ENCODE results near the gene OR6P1.

DNA sequence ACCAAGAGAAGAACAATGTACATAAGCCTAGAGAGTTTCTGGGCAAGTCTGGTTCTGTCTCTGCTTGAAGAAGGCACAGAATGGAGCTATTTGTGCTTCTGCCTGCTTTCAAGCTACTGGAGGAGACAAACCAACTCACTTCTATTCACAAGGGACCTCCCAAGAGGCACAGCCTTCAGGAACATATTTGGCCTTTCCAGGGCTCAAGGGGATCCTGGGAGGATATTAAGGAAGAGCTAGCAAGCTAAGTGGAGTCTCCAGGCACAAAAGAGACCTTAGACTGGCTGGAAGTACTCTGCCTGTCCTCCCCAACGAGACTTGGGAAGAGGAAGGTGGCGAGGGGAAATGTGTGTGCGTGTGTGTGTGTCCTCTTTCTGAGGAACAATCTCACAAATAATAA lies 16.0 kb downstream of the OR6P1 start, which contains the start of gene OR6Y1:
- TF ChIP-seq EZH2phosphoT487 (IDR thresholded peaks at IDR 0.05; ENCODE audit: insufficient read depth, low read depth): no peak
- TF ChIP-seq EZH2 (IDR thresholded peaks at IDR 0.05; ENCODE audit: insufficient read depth, poor library complexity, severe bottlenecking): no peak
